Measurements from ENCODE around the gene ZC3H18. TPM values are rescaled to one million over a fixed set of nuclear protein-coding genes. Genes with fewer than 3 reads are reported as not detected.
"Not testable (repeated sequence)": the region's sequence is repeated elsewhere in the genome, so short reads cannot be mapped to it uniquely, and the experiment has no call there.

Gene ZC3H18
- total and polyA plus RNA-seq, 2 experiments from 2014 or later = 30.0 to 40.7 TPM

DNA sequence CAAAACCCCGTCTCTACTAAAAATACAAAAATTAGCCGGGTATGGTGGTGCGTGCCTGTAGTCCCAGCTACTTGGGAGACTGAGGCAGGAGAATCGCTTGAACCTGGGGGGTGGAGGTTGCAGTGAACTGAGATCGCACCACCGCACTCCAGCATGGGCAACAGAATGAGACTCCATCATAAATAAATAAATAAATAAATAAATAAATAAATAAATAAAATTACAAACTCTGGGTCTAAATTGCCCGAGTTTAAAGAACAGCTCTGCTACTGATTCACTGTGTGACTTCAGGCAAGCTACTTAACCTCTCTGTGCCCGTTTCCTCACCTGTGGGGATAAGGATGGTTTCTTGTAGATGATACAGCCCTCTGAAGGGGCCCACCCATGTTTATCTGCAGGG lies 99.3 kb downstream of the ZC3H18 start:
- not testable (repeated sequence) for H3K27me3 ChIP-seq (ENCODE audit: insufficient read depth); H2AFZ ChIP-seq; H3K4me3 Mint-ChIP-seq; H3K27ac Mint-ChIP-seq; H3K4me1 ChIP-seq (ENCODE audit: insufficient read depth); H3K4me2 ChIP-seq; H3K4me1 Mint-ChIP-seq; DNase-seq (ENCODE audit: low spot score); ATAC-seq; H3K27ac ChIP-seq (ENCODE audit: low read depth); H3K4me3 ChIP-seq; H4K20me1 ChIP-seq (replicated peaks; ENCODE audit: insufficient read depth); H3K36me3 ChIP-seq (ENCODE audit: insufficient read depth); H3K9me2 ChIP-seq (ENCODE audit: insufficient read depth)
- Mint-ChIP-seq H3K36me3 (ENCODE audit: low read depth) (peaks cover 18% of the 10 kb centered on the region), H3K9me3 (peaks cover 14% of the 10 kb centered on the region), H3K27me3 (ENCODE audit: insufficient read depth, low read depth, poor library complexity) (peaks cover 17% of the 10 kb centered on the region)
- H3K79me2 ChIP-seq (replicated peaks; ENCODE audit: insufficient read depth) = peaks cover 10% of the 10 kb centered on the region
- H3F3A ChIP-seq (replicated peaks; ENCODE audit: low read depth) = 0 out of 2 replicates have a peak, but pooled peaks cover 14% of the 10 kb centered on the region

DNA sequence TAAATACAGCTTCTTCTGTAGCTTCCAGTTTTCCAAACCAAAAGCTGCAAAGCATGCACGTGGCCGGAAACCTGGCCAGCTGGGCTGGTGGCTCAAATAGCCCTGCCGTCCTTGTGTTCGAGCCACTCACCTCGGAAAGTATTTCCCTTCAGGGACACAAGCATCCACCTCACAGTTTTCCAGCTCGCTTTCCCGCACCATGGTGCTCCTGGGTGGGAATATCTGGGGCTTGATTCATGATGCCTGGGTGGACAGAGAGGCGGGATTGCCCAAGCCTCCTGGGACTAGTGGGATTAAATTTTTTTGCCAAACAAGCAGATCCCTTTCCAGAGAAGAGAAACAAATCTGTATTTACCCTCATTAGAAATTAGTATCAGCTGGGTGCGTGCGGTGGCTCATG lies 99.8 kb downstream of the ZC3H18 start:
- no peaks in the 10 kb centered on the region; the same call in 1 of the 2 replicates for H4K20me1 ChIP-seq (replicated peaks; ENCODE audit: insufficient read depth)
- H3K4me2 ChIP-seq = no peak overlapping the region
- Mint-ChIP-seq H3K27me3 (ENCODE audit: insufficient read depth, low read depth, poor library complexity) (peaks cover 17% of the 10 kb centered on the region), H3K27ac (no peak overlapping the region), H3K9me3 (peaks cover 14% of the 10 kb centered on the region), H3K4me1 (peaks cover 7% of the 10 kb centered on the region; the same call in 2 of the 3 replicates), H3K4me3 (no peak overlapping the region), H3K36me3 (ENCODE audit: low read depth) (peaks cover 18% of the 10 kb centered on the region)
- ATAC-seq (no peak), DNase-seq (ENCODE audit: low spot score) (no peak)
- no peak overlapping the region for H3K4me3 ChIP-seq
- no peaks in the 10 kb centered on the region for H3K27me3 ChIP-seq (ENCODE audit: insufficient read depth)
- H3K27ac ChIP-seq (ENCODE audit: low read depth) = no peak overlapping the region
- 0 out of 2 replicates have a peak, but pooled peaks cover 11% of the 10 kb centered on the region for H3F3A ChIP-seq (replicated peaks; ENCODE audit: low read depth)
- no peak overlapping the region for H2AFZ ChIP-seq
- H3K4me1 ChIP-seq (ENCODE audit: insufficient read depth) = peaks cover 5% of the 10 kb centered on the region; the same call in 1 of the 2 replicates
- H3K9me2 ChIP-seq (ENCODE audit: insufficient read depth) = no peaks in the 10 kb centered on the region
- H3K79me2 ChIP-seq (replicated peaks; ENCODE audit: insufficient read depth) = peaks cover 5% of the 10 kb centered on the region; the same call in 1 of the 2 replicates
- no peaks in the 10 kb centered on the region; the same call in 1 of the 2 replicates for H3K36me3 ChIP-seq (ENCODE audit: insufficient read depth)
- TF ChIP-seq, protein P1, sequence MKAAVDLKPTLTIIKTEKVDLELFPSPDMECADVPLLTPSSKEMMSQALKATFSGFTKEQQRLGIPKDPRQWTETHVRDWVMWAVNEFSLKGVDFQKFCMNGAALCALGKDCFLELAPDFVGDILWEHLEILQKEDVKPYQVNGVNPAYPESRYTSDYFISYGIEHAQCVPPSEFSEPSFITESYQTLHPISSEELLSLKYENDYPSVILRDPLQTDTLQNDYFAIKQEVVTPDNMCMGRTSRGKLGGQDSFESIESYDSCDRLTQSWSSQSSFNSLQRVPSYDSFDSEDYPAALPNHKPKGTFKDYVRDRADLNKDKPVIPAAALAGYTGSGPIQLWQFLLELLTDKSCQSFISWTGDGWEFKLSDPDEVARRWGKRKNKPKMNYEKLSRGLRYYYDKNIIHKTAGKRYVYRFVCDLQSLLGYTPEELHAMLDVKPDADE (IDR thresholded peaks at IDR 0.05) = no peak
- TF ChIP-seq NANOG (IDR thresholded peaks at IDR 0.05; ENCODE audit: borderline replicate concordance) (no peak), POLR2AphosphoS5 (IDR thresholded peaks at IDR 0.05; ENCODE audit: low read depth) (no peak), STAT1 (IDR thresholded peaks at IDR 0.05; ENCODE audit: unreplicated experiment) (no peak), CREB1 (CRISPR knock-in tag; IDR thresholded peaks at IDR 0.05; ENCODE audit: low read depth) (no peak), EZH2 (IDR thresholded peaks at IDR 0.05; ENCODE audit: low read depth, unreplicated experiment) (no peak), EZH2phosphoT487 (IDR thresholded peaks at IDR 0.05; ENCODE audit: unreplicated experiment) (no peak), ZNF114 (CRISPR knock-in tag; IDR thresholded peaks at IDR 0.05) (no peak)
- TF ChIP-seq, protein P2, sequence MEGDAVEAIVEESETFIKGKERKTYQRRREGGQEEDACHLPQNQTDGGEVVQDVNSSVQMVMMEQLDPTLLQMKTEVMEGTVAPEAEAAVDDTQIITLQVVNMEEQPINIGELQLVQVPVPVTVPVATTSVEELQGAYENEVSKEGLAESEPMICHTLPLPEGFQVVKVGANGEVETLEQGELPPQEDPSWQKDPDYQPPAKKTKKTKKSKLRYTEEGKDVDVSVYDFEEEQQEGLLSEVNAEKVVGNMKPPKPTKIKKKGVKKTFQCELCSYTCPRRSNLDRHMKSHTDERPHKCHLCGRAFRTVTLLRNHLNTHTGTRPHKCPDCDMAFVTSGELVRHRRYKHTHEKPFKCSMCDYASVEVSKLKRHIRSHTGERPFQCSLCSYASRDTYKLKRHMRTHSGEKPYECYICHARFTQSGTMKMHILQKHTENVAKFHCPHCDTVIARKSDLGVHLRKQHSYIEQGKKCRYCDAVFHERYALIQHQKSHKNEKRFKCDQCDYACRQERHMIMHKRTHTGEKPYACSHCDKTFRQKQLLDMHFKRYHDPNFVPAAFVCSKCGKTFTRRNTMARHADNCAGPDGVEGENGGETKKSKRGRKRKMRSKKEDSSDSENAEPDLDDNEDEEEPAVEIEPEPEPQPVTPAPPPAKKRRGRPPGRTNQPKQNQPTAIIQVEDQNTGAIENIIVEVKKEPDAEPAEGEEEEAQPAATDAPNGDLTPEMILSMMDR (conservative IDR thresholded peaks at IDR 0.05; ENCODE audit: low read depth in 2 of 2) = no peak
- TF ChIP-seq, protein P3, sequence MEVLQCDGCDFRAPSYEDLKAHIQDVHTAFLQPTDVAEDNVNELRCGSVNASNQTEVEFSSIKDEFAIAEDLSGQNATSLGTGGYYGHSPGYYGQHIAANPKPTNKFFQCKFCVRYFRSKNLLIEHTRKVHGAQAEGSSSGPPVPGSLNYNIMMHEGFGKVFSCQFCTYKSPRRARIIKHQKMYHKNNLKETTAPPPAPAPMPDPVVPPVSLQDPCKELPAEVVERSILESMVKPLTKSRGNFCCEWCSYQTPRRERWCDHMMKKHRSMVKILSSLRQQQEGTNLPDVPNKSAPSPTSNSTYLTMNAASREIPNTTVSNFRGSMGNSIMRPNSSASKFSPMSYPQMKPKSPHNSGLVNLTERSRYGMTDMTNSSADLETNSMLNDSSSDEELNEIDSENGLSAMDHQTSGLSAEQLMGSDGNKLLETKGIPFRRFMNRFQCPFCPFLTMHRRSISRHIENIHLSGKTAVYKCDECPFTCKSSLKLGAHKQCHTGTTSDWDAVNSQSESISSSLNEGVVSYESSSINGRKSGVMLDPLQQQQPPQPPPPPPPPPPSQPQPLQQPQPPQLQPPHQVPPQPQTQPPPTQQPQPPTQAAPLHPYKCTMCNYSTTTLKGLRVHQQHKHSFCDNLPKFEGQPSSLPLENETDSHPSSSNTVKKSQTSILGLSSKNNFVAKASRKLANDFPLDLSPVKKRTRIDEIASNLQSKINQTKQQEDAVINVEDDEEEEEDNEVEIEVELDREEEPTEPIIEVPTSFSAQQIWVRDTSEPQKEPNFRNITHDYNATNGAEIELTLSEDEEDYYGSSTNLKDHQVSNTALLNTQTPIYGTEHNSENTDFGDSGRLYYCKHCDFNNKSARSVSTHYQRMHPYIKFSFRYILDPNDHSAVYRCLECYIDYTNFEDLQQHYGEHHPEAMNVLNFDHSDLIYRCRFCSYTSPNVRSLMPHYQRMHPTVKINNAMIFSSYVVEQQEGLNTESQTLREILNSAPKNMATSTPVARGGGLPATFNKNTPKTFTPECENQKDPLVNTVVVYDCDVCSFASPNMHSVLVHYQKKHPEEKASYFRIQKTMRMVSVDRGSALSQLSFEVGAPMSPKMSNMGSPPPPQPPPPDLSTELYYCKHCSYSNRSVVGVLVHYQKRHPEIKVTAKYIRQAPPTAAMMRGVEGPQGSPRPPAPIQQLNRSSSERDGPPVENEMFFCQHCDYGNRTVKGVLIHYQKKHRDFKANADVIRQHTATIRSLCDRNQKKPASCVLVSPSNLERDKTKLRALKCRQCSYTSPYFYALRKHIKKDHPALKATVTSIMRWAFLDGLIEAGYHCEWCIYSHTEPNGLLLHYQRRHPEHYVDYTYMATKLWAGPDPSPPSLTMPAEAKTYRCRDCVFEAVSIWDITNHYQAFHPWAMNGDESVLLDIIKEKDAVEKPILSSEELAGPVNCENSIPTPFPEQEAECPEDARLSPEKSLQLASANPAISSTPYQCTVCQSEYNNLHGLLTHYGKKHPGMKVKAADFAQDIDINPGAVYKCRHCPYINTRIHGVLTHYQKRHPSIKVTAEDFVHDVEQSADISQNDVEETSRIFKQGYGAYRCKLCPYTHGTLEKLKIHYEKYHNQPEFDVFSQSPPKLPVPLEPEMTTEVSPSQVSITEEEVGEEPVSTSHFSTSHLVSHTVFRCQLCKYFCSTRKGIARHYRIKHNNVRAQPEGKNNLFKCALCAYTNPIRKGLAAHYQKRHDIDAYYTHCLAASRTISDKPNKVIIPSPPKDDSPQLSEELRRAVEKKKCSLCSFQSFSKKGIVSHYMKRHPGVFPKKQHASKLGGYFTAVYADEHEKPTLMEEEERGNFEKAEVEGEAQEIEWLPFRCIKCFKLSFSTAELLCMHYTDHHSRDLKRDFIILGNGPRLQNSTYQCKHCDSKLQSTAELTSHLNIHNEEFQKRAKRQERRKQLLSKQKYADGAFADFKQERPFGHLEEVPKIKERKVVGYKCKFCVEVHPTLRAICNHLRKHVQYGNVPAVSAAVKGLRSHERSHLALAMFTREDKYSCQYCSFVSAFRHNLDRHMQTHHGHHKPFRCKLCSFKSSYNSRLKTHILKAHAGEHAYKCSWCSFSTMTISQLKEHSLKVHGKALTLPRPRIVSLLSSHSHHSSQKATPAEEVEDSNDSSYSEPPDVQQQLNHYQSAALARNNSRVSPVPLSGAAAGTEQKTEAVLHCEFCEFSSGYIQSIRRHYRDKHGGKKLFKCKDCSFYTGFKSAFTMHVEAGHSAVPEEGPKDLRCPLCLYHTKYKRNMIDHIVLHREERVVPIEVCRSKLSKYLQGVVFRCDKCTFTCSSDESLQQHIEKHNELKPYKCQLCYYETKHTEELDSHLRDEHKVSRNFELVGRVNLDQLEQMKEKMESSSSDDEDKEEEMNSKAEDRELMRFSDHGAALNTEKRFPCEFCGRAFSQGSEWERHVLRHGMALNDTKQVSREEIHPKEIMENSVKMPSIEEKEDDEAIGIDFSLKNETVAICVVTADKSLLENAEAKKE (CRISPR knock-in tag; IDR thresholded peaks at IDR 0.05) = no peak
